Neural cell (in vitro differentiated cells): ENCODE data around the gene CABP4. TPM values are rescaled to one million over a fixed set of nuclear protein-coding genes. Genes with fewer than 3 reads are reported as not detected.

Experiments
- H2AFZ ChIP-seq: fragments of 200-600, 300-800 bp; sonication (generic), shearing (Covaris generic); 2 replicates; pipeline ENCODE4 v1.6.0; 2014; ENCODE audit warnings: low read depth, mild to moderate bottlenecking, antibody characterized with exemption, low read length, moderate library complexity
- H3F3A ChIP-seq: fragments of 200-600 bp; shearing (Covaris generic); 2 replicates; pipeline ENCODE4 v1.6.1; 2016; ENCODE audit warnings: mild to moderate bottlenecking, moderate library complexity, mixed read lengths, antibody characterized with exemption, low read length; ENCODE audit not compliant: insufficient read depth, poor library complexity, severe bottlenecking
- H3K27ac ChIP-seq: fragments of 200-600, 300-800 bp; sonication (generic), shearing (Covaris generic); 2 replicates; pipeline ENCODE4 v1.5.1; 2014; ENCODE audit warnings: mild to moderate bottlenecking, low read length, moderate library complexity
- H3K27me3 ChIP-seq: fragments of 300-800, 200-600 bp; sonication (generic), shearing (Covaris generic); 2 replicates; pipeline ENCODE4 v1.6.0; 2014; ENCODE audit warnings: mild to moderate bottlenecking, low read depth, low read length, moderate library complexity; ENCODE audit not compliant: insufficient read depth
- H3K36me3 ChIP-seq: fragments of 300-800, 200-600 bp; sonication (generic), shearing (Covaris generic); 2 replicates; pipeline ENCODE4 v1.5.1; 2014; ENCODE audit warnings: mild to moderate bottlenecking, antibody characterized with exemption, low read length, moderate library complexity; ENCODE audit not compliant: insufficient read depth
- H3K4me2 ChIP-seq: fragments of 300-800, 200-600 bp; sonication (generic), shearing (Covaris generic); 2 replicates; pipeline ENCODE4 v1.6.0; 2014; ENCODE audit warnings: mild to moderate bottlenecking, low read length
- H3K4me3 ChIP-seq: fragments of 300-800, 200-600 bp; sonication (generic), shearing (Covaris generic); 2 replicates; pipeline ENCODE4 v1.5.1; 2014; ENCODE audit warnings: mild to moderate bottlenecking, low read length, moderate library complexity
- H3K79me2 ChIP-seq: fragments of 200-600 bp; shearing (Covaris generic); replicated peaks from 2 replicates; pipeline ENCODE4 v1.6.0; 2014; ENCODE audit warnings: mild to moderate bottlenecking, low read length, moderate library complexity; ENCODE audit not compliant: insufficient read depth
- H3K9ac ChIP-seq: fragments of 300-800, 200-600 bp; sonication (generic), shearing (Covaris generic); 2 replicates; pipeline ENCODE4 v1.6.1; 2016; ENCODE audit warnings: mild to moderate bottlenecking, low read length, mixed read lengths
- H3K9me2 ChIP-seq: fragments of 200-600 bp; shearing (Covaris generic); 2 replicates; pipeline ENCODE4 v1.6.1; 2016; ENCODE audit warnings: mild to moderate bottlenecking, low read length, mixed read lengths; ENCODE audit not compliant: insufficient read depth
- H3K9me3 ChIP-seq: fragments of 200-600, 300-800 bp; sonication (generic), shearing (Covaris generic); 2 replicates; pipeline ENCODE4 v1.6.1; 2016; ENCODE audit warnings: mild to moderate bottlenecking, mixed run types, low read length, moderate library complexity, mixed read lengths
- H4K20me1 ChIP-seq: fragments of 200-600 bp; shearing (Covaris generic); 2 replicates; pipeline ENCODE4 v1.6.1; 2016; ENCODE audit warnings: mild to moderate bottlenecking, mixed run types; ENCODE audit not compliant: insufficient read depth
- EP300 ChIP-seq: fragments of 450-650 bp; conservative IDR thresholded peaks from 2 replicates; pipeline ENCODE4 v1.6.1; 2014; ENCODE audit warnings: antibody characterized with exemption, mild to moderate bottlenecking, moderate library complexity; ENCODE audit not compliant: poor library complexity, severe bottlenecking
- EZH2 ChIP-seq: fragments of 200-600, 300-800 bp; shearing (Covaris generic), sonication (generic); IDR thresholded peaks from 2 replicates; pipeline ENCODE4 v1.6.1; 2014; ENCODE audit warnings: antibody characterized with exemption, low read length, borderline replicate concordance, mild to moderate bottlenecking; ENCODE audit not compliant: insufficient read depth, poor library complexity, severe bottlenecking
- MXI1 ChIP-seq: fragments of 450-650 bp; conservative IDR thresholded peaks from 2 replicates; pipeline ENCODE4 v1.6.1; 2014; ENCODE audit warnings: antibody characterized with exemption, mild to moderate bottlenecking; ENCODE audit not compliant: poor library complexity, severe bottlenecking
- POLR2AphosphoS5 ChIP-seq: IDR thresholded peaks from 2 replicates; pipeline ENCODE4 v1.6.1; 2012
- RAD21 ChIP-seq: fragments of 450-650 bp; conservative IDR thresholded peaks from 2 replicates; pipeline ENCODE4 v1.6.1; 2014; ENCODE audit warnings: antibody characterized with exemption, mild to moderate bottlenecking, moderate library complexity
- SMC3 ChIP-seq: fragments of 450-650 bp; conservative IDR thresholded peaks from 2 replicates; pipeline ENCODE4 v1.6.1; 2014; ENCODE audit warnings: antibody characterized with exemption, mild to moderate bottlenecking, moderate library complexity; ENCODE audit not compliant: poor library complexity
- TAF1 ChIP-seq: IDR thresholded peaks from 2 replicates; pipeline ENCODE4 v1.6.1; 2012; ENCODE audit warnings: low read depth
- polyA plus RNA-seq: library from polyadenylated mRNA; depleted of rRNA; stranded (reverse); fragments of >200 nt; gene quantifications from 2 replicates; pipeline ENCODE4 v1.2.3, GENCODE V29; 2014
- TF ChIP-seq, protein P1 (sequence below): fragments of 450-650 bp; IDR thresholded peaks from 2 replicates; pipeline ENCODE4 v1.5.1; 2014; ENCODE audit warnings: antibody characterized with exemption, mild to moderate bottlenecking, moderate library complexity; ENCODE audit not compliant: poor library complexity, severe bottlenecking
- TF ChIP-seq, protein P2 (sequence below): IDR thresholded peaks from 2 replicates; pipeline ENCODE4 v1.6.1; 2012; ENCODE audit warnings: borderline replicate concordance

CABP4 gene
- polyA plus RNA-seq, 1 donor from 2014 or later: not detected

DNA sequence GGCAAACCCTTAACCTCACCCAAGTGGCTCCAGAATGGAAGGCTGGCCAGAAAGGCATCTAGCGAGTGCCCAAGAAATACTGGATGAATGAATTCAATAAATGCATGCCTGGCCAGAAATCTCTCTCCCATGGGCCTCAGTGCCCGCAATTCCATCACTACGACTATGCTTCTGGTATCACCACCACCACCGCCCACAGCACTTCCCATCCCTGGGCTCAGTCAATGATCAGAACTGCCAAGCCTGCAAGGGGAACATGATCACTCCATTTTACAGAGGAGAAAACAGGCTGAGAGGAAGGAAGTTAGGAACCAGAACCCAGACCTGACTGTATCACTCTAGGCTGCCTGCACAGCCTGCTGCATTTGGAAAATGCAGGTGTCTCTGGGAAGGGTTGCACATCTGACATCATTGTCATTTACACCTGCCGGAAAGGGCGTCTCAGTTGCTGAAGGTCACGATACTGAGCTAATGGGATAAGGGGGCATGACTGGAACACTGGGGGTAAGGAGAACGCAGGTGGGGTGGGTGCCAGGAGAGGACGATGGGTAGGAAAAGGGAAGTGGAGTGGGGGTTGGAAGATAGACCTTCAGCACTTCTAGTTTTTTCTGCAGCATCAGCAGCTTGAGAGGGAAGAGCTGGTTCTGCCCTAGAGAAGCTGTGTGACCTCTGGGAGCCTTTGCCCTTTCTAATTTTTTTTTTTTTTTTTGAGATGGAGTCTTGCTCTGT lies 5.9 kb upstream of the CABP4 start:
- no peak overlapping the region for H3K27ac ChIP-seq
- H2AFZ ChIP-seq: no peak overlapping the region
- H3K9me2 ChIP-seq: no peaks in the 10 kb centered on the region
- H3K4me3 ChIP-seq: no peak overlapping the region
- TF ChIP-seq, protein P1, sequence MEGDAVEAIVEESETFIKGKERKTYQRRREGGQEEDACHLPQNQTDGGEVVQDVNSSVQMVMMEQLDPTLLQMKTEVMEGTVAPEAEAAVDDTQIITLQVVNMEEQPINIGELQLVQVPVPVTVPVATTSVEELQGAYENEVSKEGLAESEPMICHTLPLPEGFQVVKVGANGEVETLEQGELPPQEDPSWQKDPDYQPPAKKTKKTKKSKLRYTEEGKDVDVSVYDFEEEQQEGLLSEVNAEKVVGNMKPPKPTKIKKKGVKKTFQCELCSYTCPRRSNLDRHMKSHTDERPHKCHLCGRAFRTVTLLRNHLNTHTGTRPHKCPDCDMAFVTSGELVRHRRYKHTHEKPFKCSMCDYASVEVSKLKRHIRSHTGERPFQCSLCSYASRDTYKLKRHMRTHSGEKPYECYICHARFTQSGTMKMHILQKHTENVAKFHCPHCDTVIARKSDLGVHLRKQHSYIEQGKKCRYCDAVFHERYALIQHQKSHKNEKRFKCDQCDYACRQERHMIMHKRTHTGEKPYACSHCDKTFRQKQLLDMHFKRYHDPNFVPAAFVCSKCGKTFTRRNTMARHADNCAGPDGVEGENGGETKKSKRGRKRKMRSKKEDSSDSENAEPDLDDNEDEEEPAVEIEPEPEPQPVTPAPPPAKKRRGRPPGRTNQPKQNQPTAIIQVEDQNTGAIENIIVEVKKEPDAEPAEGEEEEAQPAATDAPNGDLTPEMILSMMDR: no peak
- TF ChIP-seq POLR2AphosphoS5 (no peak), EP300 (no peak), TAF1 (no peak), RAD21 (no peak), SMC3 (no peak), MXI1 (no peak), EZH2 (no peak)
- TF ChIP-seq, protein P2, sequence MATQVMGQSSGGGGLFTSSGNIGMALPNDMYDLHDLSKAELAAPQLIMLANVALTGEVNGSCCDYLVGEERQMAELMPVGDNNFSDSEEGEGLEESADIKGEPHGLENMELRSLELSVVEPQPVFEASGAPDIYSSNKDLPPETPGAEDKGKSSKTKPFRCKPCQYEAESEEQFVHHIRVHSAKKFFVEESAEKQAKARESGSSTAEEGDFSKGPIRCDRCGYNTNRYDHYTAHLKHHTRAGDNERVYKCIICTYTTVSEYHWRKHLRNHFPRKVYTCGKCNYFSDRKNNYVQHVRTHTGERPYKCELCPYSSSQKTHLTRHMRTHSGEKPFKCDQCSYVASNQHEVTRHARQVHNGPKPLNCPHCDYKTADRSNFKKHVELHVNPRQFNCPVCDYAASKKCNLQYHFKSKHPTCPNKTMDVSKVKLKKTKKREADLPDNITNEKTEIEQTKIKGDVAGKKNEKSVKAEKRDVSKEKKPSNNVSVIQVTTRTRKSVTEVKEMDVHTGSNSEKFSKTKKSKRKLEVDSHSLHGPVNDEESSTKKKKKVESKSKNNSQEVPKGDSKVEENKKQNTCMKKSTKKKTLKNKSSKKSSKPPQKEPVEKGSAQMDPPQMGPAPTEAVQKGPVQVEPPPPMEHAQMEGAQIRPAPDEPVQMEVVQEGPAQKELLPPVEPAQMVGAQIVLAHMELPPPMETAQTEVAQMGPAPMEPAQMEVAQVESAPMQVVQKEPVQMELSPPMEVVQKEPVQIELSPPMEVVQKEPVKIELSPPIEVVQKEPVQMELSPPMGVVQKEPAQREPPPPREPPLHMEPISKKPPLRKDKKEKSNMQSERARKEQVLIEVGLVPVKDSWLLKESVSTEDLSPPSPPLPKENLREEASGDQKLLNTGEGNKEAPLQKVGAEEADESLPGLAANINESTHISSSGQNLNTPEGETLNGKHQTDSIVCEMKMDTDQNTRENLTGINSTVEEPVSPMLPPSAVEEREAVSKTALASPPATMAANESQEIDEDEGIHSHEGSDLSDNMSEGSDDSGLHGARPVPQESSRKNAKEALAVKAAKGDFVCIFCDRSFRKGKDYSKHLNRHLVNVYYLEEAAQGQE: no peak
- H3K79me2 ChIP-seq: no peaks in the 10 kb centered on the region
- H3K27me3 ChIP-seq: no peaks in the 10 kb centered on the region
- no peaks in the 10 kb centered on the region for H3K9me3 ChIP-seq
- no peak overlapping the region for H3K4me2 ChIP-seq
- no peaks in the 10 kb centered on the region for H4K20me1 ChIP-seq
- H3F3A ChIP-seq: no peaks in the 10 kb centered on the region
- no peaks in the 10 kb centered on the region for H3K36me3 ChIP-seq
- no peak overlapping the region for H3K9ac ChIP-seq

DNA sequence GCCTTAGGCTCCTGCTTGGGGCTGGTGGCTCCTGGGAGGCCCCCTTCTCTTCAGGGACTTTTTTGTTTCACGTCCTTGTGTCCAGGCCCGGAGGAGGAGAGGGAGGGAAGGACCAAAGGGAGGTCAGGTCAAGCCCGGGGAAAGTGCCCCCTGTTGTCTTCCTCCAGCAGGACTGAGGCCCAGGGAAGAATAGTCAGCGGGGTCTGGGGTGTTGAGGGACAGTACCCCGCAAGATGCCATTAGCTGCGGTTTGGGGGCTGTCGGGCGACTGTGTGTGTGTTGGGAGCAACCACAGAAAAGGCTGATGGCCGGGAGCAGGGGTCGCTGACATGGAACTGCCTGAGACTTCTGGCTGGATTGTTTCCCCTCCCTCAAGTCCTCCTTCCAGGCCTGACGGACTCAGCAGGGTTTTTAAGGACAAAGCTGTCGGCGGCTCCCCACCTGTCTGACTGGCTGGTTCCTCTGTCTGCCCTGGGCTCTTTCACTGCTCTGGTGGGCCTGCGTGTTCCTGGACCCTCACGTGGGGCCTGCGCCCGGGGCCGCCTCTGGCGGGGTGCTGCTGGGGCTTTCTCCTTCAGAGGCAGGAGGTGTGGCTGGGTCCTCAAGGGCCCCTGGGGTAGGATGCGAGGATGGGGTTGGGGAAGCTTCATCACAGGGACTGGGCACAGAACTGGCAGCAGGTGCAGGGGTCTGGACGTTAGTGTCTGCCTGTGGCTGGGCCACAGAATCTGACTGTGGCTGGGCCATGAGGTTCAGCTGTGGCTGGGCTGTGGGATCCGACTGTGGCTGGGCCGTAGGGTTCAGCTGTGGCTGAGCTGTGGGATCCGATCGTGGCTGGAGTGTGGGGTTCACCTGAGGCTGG lies 4.1 kb upstream of the CABP4 start:
- H3K36me3 ChIP-seq: no peaks in the 10 kb centered on the region
- no peaks in the 10 kb centered on the region for H3K27me3 ChIP-seq
- no peak for TF ChIP-seq MXI1
- TF ChIP-seq SMC3: no peak
- no peak for TF ChIP-seq TAF1
- H3K4me3 ChIP-seq: no peak overlapping the region
- no peaks in the 10 kb centered on the region for H3K79me2 ChIP-seq
- no peaks in the 10 kb centered on the region for H3K9me3 ChIP-seq
- H3K4me2 ChIP-seq: no peak overlapping the region
- no peak overlapping the region for H3K27ac ChIP-seq
- no peak overlapping the region for H2AFZ ChIP-seq
- H3K9ac ChIP-seq: no peak overlapping the region
- H3F3A ChIP-seq: no peaks in the 10 kb centered on the region
- H4K20me1 ChIP-seq: no peaks in the 10 kb centered on the region
- no peaks in the 10 kb centered on the region for H3K9me2 ChIP-seq
